ENCODE data around the gene MYZAP.

The MYZAP gene

DNA sequence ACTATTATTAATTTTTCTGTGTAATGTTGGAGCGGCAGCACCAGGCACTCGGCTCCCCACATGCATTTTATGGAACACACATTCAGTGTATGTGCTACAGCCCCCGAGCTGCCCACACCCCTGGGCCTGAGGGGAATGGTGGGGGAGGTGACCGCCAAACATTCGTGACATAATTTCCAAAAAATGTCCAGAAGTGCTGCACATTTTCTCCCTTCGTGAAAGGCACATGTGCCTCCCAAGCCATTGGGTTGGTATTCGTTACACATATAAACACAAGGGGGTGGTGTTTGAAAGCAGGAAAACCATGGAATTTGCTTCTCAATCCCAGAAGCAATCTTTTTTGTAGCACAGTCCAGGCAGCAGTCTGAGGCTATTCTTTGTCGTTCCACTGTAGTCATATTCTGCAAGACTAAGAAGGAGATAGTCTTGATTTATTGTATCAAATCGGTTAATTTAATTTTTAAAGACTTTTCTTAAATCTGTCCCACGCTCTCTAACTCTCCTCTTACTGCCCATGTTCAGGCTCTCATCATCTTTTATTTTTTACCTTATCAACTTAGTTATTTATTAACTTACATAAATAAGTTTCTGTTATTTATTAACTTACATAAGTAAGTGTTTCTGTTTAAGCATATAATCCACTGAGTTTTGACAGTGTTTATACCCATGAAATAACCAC, 75.6 kb downstream of the MYZAP start:
- Histone ChIP-seq H3K36me3 (ENCODE audit: insufficient read depth, low read length) (no peaks in the 10 kb centered on the region), H3K27ac (ENCODE audit: low read length) (no peak overlapping the region), H3K4me3 (ENCODE audit: low read depth in 1 of 2, low read length in 2 of 2) (no peak overlapping the region), H4K20me1 (ENCODE audit: insufficient read depth, low read length) (no peaks in the 10 kb centered on the region), H2AFZ (ENCODE audit: low read depth, low read length) (no peak overlapping the region), H3K4me2 (ENCODE audit: insufficient read depth, low read length) (no peak overlapping the region), H3K79me2 (ENCODE audit: insufficient read depth, low read length) (no peaks in the 10 kb centered on the region), H3K9ac (ENCODE audit: low read depth, low read length) (no peak overlapping the region), H3K9me3 (ENCODE audit: insufficient read depth, low read length, severe bottlenecking) (no peaks in the 10 kb centered on the region), H3K4me1 (ENCODE audit: insufficient read depth, low read length) (no peaks in the 10 kb centered on the region), H3K27me3 (ENCODE audit: insufficient read depth, low read length, poor library complexity) (no peaks in the 10 kb centered on the region)
- no peak for ATAC-seq (ENCODE audit: insufficient read depth, low read depth)
- no peak for DNase-seq
- TF ChIP-seq, protein P1, sequence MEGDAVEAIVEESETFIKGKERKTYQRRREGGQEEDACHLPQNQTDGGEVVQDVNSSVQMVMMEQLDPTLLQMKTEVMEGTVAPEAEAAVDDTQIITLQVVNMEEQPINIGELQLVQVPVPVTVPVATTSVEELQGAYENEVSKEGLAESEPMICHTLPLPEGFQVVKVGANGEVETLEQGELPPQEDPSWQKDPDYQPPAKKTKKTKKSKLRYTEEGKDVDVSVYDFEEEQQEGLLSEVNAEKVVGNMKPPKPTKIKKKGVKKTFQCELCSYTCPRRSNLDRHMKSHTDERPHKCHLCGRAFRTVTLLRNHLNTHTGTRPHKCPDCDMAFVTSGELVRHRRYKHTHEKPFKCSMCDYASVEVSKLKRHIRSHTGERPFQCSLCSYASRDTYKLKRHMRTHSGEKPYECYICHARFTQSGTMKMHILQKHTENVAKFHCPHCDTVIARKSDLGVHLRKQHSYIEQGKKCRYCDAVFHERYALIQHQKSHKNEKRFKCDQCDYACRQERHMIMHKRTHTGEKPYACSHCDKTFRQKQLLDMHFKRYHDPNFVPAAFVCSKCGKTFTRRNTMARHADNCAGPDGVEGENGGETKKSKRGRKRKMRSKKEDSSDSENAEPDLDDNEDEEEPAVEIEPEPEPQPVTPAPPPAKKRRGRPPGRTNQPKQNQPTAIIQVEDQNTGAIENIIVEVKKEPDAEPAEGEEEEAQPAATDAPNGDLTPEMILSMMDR (IDR thresholded peaks at IDR 0.05; ENCODE audit: borderline replicate concordance, extremely low read depth, low read length, poor library complexity, severe bottlenecking) = peak; percentile 13
- no peak for TF ChIP-seq EZH2 (IDR thresholded peaks at IDR 0.05; ENCODE audit: borderline replicate concordance, low read depth, low read length, severe bottlenecking)

DNA sequence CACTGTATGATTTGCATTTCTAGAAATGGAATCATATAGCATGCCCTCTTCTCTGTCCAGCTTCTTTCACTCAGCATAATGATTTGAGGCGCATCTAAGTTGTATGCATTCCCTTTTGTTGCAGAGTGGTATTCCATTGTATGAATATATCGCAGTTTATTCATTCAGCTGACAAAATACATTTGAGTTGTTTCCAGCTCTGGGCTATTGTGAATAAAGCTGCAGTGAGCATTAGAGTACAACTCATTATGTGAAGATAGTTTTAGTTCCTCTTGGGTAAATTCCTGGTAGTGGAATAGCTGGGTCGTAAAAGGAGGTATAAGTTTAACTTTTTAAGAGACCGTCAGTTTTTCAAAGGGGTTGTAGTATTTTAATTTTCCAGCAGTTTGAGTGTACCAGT, 76.3 kb downstream of the MYZAP start:
- H3K4me1 ChIP-seq (ENCODE audit: insufficient read depth, low read length) = no peaks in the 10 kb centered on the region
- no peaks in the 10 kb centered on the region for H4K20me1 ChIP-seq (ENCODE audit: insufficient read depth, low read length)
- no peak overlapping the region for H2AFZ ChIP-seq (ENCODE audit: low read depth, low read length)
- H3K4me3 ChIP-seq (ENCODE audit: low read depth in 1 of 2, low read length in 2 of 2) = no peak overlapping the region
- no peaks in the 10 kb centered on the region for H3K9me3 ChIP-seq (ENCODE audit: insufficient read depth, low read length, severe bottlenecking)
- DNase-seq (no peak), ATAC-seq (ENCODE audit: insufficient read depth, low read depth) (no peak)
- H3K9ac ChIP-seq (ENCODE audit: low read depth, low read length) = no peak overlapping the region
- no peak for TF ChIP-seq EZH2 (IDR thresholded peaks at IDR 0.05; ENCODE audit: borderline replicate concordance, low read depth, low read length, severe bottlenecking)
- TF ChIP-seq, protein P1 (IDR thresholded peaks at IDR 0.05; ENCODE audit: borderline replicate concordance, extremely low read depth, low read length, poor library complexity, severe bottlenecking) = no peak
- H3K27me3 ChIP-seq (ENCODE audit: insufficient read depth, low read length, poor library complexity) = no peaks in the 10 kb centered on the region
- H3K4me2 ChIP-seq (ENCODE audit: insufficient read depth, low read length) = no peak overlapping the region
- no peaks in the 10 kb centered on the region for H3K79me2 ChIP-seq (ENCODE audit: insufficient read depth, low read length)
- no peaks in the 10 kb centered on the region for H3K36me3 ChIP-seq (ENCODE audit: insufficient read depth, low read length)
- no peak overlapping the region for H3K27ac ChIP-seq (ENCODE audit: low read length)

DNA sequence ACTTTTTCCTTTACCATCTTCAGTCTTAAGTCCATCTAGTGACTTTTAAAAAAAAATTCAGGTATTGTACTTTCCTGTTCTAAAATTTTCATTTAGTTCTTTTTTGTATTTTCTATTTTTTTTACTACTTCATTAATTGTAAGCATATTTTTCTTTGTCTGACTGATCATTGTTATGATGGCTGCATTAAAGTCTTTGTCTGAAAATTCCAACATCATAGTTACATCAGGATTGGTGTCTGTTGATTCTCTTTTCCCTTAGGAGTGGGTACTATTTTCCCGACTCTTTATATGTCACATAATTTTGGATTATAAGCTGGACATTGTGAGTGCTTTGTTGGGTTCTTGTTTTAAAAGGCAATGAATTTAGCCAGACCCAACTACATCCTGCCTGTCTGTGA, 79.9 kb downstream of the MYZAP start:
- no peak for TF ChIP-seq EZH2 (IDR thresholded peaks at IDR 0.05; ENCODE audit: borderline replicate concordance, low read depth, low read length, severe bottlenecking)
- TF ChIP-seq, protein P1 (IDR thresholded peaks at IDR 0.05; ENCODE audit: borderline replicate concordance, extremely low read depth, low read length, poor library complexity, severe bottlenecking) = no peak
- no peaks in the 10 kb centered on the region for H4K20me1 ChIP-seq (ENCODE audit: insufficient read depth, low read length)
- no peaks in the 10 kb centered on the region for H3K79me2 ChIP-seq (ENCODE audit: insufficient read depth, low read length)
- no peaks in the 10 kb centered on the region for H3K4me1 ChIP-seq (ENCODE audit: insufficient read depth, low read length)
- H3K27me3 ChIP-seq (ENCODE audit: insufficient read depth, low read length, poor library complexity) = peaks cover 8% of the 10 kb centered on the region
- H3K4me2 ChIP-seq (ENCODE audit: insufficient read depth, low read length) = no peak overlapping the region
- no peaks in the 10 kb centered on the region for H3K9me3 ChIP-seq (ENCODE audit: insufficient read depth, low read length, severe bottlenecking)
- no peak overlapping the region for H2AFZ ChIP-seq (ENCODE audit: low read depth, low read length)
- ATAC-seq (ENCODE audit: insufficient read depth, low read depth) (no peak), DNase-seq (no peak)
- H3K36me3 ChIP-seq (ENCODE audit: insufficient read depth, low read length) = no peaks in the 10 kb centered on the region
- H3K27ac ChIP-seq (ENCODE audit: low read length) = no peak overlapping the region
- H3K4me3 ChIP-seq (ENCODE audit: low read depth in 1 of 2, low read length in 2 of 2) = no peak overlapping the region
- H3K9ac ChIP-seq (ENCODE audit: low read depth, low read length) = no peak overlapping the region
